ENCODE measurements around the gene ZNF208. TPM values are rescaled to one million over a fixed set of nuclear protein-coding genes. Genes with fewer than 3 reads are reported as not detected.

ZNF208 gene
- total and polyA plus RNA-seq, 2 donors (not counting 3 experiments of a cell fraction or from before 2014, with no cell fraction given), result not detected

DNA sequence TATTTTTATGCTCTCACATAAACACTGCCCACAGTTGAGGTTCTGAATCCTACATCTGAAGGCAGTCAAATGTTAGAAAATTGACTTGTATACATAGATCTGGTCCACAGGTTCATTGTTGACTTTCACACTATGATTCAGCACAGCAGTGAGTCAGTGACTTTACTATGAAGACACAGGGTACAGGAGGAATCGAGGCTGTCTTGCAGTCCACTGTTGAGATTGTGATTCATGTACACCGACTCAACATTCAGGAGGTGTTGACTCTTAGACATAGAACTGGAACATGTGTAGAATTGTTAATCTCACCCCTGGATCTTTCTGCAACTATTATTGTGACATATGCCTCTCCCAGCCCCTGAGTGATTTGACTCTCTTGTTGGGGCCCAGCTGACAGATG lies 100.4 kb downstream of the ZNF208 start:
- Histone ChIP-seq H3K9me1 (replicated peaks; ENCODE audit: control insufficient read depth, extremely low read depth, insufficient read depth, low read length) (no peaks in the 10 kb centered on the region), H4K20me1 (replicated peaks; ENCODE audit: control insufficient read depth, extremely low read depth, insufficient read depth, low read length) (no peaks in the 10 kb centered on the region), H3K4me1 (ENCODE audit: control insufficient read depth, extremely low read depth, insufficient read depth, low read length) (no peaks in the 10 kb centered on the region), H3K4me3 (replicated peaks in 1 of 3; ENCODE audit: insufficient read depth in 1 of 3, low read depth in 1 of 3, low read length in 3 of 3) (no peak overlapping the region), H3K79me2 (ENCODE audit: control insufficient read depth, insufficient read depth, low read length) (no peaks in the 10 kb centered on the region), H3K9me3 (replicated peaks; ENCODE audit: control insufficient read depth, insufficient read depth, low read length) (peaks cover 9% of the 10 kb centered on the region), H2AFZ (ENCODE audit: low read depth, low read length) (no peak overlapping the region), H3K4me2 (ENCODE audit: insufficient read depth, low read length) (no peak overlapping the region), H3K36me3 (ENCODE audit: control insufficient read depth in 2 of 2, extremely low read depth in 1 of 2, insufficient read depth in 2 of 2, low read length in 2 of 2) (no peaks in the 10 kb centered on the region), H3K27ac (ENCODE audit: insufficient read depth, low read depth, low read length) (no peak overlapping the region), H3K27me3 (ENCODE audit: control insufficient read depth in 2 of 2, insufficient read depth in 2 of 2, low read length in 2 of 2) (no peaks in the 10 kb centered on the region), H3K9ac (replicated peaks; ENCODE audit: extremely low read depth, insufficient read depth, low read length) (no peak overlapping the region)
- FAIRE-seq (no peak), DNase-seq (ENCODE audit: low read depth, low spot score) (no peak)
- intact Hi-C loops (cut with micrococcal nuclease), result no loop called here
- ChIA-PET POLR2A (no interaction called here), CTCF (no interaction called here)
- TF ChIP-seq EZH2 (IDR thresholded peaks at IDR 0.05; ENCODE audit: borderline replicate concordance, low read depth, low read length, severe bottlenecking) (no peak), JUN (IDR thresholded peaks at IDR 0.05; ENCODE audit: borderline replicate concordance, insufficient read depth, insufficient read length, low read depth) (no peak), POLR2AphosphoS5 (IDR thresholded peaks at IDR 0.05; ENCODE audit: insufficient read depth, low read depth, low read length) (no peak)
- TF ChIP-seq, protein P1, sequence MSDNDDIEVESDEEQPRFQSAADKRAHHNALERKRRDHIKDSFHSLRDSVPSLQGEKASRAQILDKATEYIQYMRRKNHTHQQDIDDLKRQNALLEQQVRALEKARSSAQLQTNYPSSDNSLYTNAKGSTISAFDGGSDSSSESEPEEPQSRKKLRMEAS (IDR thresholded peaks at IDR 0.05; ENCODE audit: insufficient read depth, insufficient read length), result no peak
- TF ChIP-seq, protein P2, sequence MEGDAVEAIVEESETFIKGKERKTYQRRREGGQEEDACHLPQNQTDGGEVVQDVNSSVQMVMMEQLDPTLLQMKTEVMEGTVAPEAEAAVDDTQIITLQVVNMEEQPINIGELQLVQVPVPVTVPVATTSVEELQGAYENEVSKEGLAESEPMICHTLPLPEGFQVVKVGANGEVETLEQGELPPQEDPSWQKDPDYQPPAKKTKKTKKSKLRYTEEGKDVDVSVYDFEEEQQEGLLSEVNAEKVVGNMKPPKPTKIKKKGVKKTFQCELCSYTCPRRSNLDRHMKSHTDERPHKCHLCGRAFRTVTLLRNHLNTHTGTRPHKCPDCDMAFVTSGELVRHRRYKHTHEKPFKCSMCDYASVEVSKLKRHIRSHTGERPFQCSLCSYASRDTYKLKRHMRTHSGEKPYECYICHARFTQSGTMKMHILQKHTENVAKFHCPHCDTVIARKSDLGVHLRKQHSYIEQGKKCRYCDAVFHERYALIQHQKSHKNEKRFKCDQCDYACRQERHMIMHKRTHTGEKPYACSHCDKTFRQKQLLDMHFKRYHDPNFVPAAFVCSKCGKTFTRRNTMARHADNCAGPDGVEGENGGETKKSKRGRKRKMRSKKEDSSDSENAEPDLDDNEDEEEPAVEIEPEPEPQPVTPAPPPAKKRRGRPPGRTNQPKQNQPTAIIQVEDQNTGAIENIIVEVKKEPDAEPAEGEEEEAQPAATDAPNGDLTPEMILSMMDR (IDR thresholded peaks at IDR 0.05; ENCODE audit: extremely low read depth in 1 of 2, insufficient read depth in 1 of 2, low read depth in 1 of 2, low read length in 2 of 2), result no peak
- BruUV-seq (replicated peaks), result no TSS peak
- dilution Hi-C loops (cut with MboI; ENCODE audit: extremely low pct_ligation_motif_present, low sequenced_read_pairs), result no loop called here

DNA sequence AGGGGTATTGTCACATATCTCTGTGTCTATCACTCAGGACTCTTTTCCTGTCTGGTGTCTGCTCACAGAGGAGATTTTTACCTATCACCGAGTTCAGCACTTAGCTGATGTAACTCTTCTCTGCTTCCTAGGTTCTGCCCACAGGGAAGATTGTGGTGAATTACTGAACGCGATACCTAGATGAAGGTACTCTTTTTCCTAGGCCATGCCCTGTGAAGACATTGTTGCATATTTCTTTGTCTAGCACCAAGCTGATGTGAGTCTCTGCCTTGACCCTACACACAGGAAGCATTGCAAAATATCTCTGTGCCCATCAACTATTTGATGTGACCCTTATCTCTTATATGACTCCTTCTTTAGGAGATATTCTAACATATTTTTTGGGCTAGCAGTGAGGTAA lies 102.7 kb downstream of the ZNF208 start:
- TF ChIP-seq, protein P1 (IDR thresholded peaks at IDR 0.05; ENCODE audit: insufficient read depth, insufficient read length), result no peak
- TF ChIP-seq, protein P2 (IDR thresholded peaks at IDR 0.05; ENCODE audit: extremely low read depth in 1 of 2, insufficient read depth in 1 of 2, low read depth in 1 of 2, low read length in 2 of 2), result no peak
- TF ChIP-seq FOS (IDR thresholded peaks at IDR 0.05; ENCODE audit: borderline replicate concordance, insufficient read depth, low read length), result no peak
- TF ChIP-seq MYC (IDR thresholded peaks at IDR 0.05; ENCODE audit: low read depth, low read length), result no peak
- no peak for TF ChIP-seq JUN (IDR thresholded peaks at IDR 0.05; ENCODE audit: borderline replicate concordance, insufficient read depth, insufficient read length, low read depth)
- TF ChIP-seq GATA2 (IDR thresholded peaks at IDR 0.05; ENCODE audit: insufficient read depth, insufficient read length, low read depth, low read length), result no peak
- TF ChIP-seq EZH2 (IDR thresholded peaks at IDR 0.05; ENCODE audit: borderline replicate concordance, low read depth, low read length, severe bottlenecking), result no peak
- TF ChIP-seq POLR2A (IDR thresholded peaks at IDR 0.05; ENCODE audit: low read depth, low read length), result no peak
- TF ChIP-seq POLR2AphosphoS5 (IDR thresholded peaks at IDR 0.05; ENCODE audit: insufficient read depth, low read depth, low read length), result no peak
- Histone ChIP-seq H4K20me1 (replicated peaks; ENCODE audit: control insufficient read depth, extremely low read depth, insufficient read depth, low read length) (no peaks in the 10 kb centered on the region), H3K9me3 (replicated peaks; ENCODE audit: control insufficient read depth, insufficient read depth, low read length) (peaks cover 9% of the 10 kb centered on the region), H3K36me3 (ENCODE audit: control insufficient read depth in 2 of 2, extremely low read depth in 1 of 2, insufficient read depth in 2 of 2, low read length in 2 of 2) (no peaks in the 10 kb centered on the region), H3K4me2 (ENCODE audit: insufficient read depth, low read length) (no peak overlapping the region), H3K27ac (ENCODE audit: insufficient read depth, low read depth, low read length) (no peak overlapping the region), H2AFZ (ENCODE audit: low read depth, low read length) (no peak overlapping the region), H3K9me1 (replicated peaks; ENCODE audit: control insufficient read depth, extremely low read depth, insufficient read depth, low read length) (no peaks in the 10 kb centered on the region), H3K79me2 (ENCODE audit: control insufficient read depth, insufficient read depth, low read length) (no peaks in the 10 kb centered on the region), H3K4me3 (replicated peaks in 1 of 3; ENCODE audit: insufficient read depth in 1 of 3, low read depth in 1 of 3, low read length in 3 of 3) (no peak overlapping the region), H3K9ac (replicated peaks; ENCODE audit: extremely low read depth, insufficient read depth, low read length) (no peak overlapping the region), H3K27me3 (ENCODE audit: control insufficient read depth in 2 of 2, insufficient read depth in 2 of 2, low read length in 2 of 2) (no peaks in the 10 kb centered on the region), H3K4me1 (ENCODE audit: control insufficient read depth, extremely low read depth, insufficient read depth, low read length) (no peaks in the 10 kb centered on the region)
- BruUV-seq (replicated peaks), result no TSS peak
- FAIRE-seq, result no peak
- CTCF ChIA-PET, result no interaction called here
- dilution Hi-C loops (cut with MboI; ENCODE audit: extremely low pct_ligation_motif_present, low sequenced_read_pairs), result no loop called here
- POLR2A ChIA-PET, result no interaction called here
- no peak for DNase-seq (ENCODE audit: low read depth, low spot score)
- intact Hi-C loops (cut with micrococcal nuclease), result no loop called here
